HEK293T (cell line): Measurements from ENCODE around the gene FUT7.

Experiments used
- CTCF ChIA-PET: fragments of 350-600 bp; formaldehyde crosslinking; extraction: SDS; loops from one replicate; lab custom pipeline; 2021; ENCODE audit warnings: antibody characterized with exemption, inconsistent platforms; lab: Yijun Ruan, JAX
- POLR2A ChIA-PET: fragments of 350-600 bp; formaldehyde crosslinking; extraction: SDS; loops from one replicate; lab custom pipeline; 2020; ENCODE audit warnings: antibody characterized with exemption, inconsistent platforms; lab: Yijun Ruan, JAX
- DNase-seq: peaks from one replicate; pipeline ENCODE4 v3.0.0; 2012; ENCODE audit warnings: mixed read lengths; ENCODE audit errors: extremely low spot score
- ARNT ChIP-seq: fragments of 450-650 bp; IDR thresholded peaks from 2 replicates; pipeline ENCODE4 v1.6.1; 2017; ENCODE audit warnings: mild to moderate bottlenecking
- BHLHE40 ChIP-seq: fragments of 450-650 bp; IDR thresholded peaks from 2 replicates; pipeline ENCODE4 v1.6.1; 2016; ENCODE audit warnings: mild to moderate bottlenecking, moderate library complexity, borderline replicate concordance
- CTBP1 ChIP-seq: fragments of 450-650 bp; IDR thresholded peaks from 2 replicates; pipeline ENCODE4 v1.6.1; 2016; ENCODE audit warnings: borderline replicate concordance
- ELF4 ChIP-seq: fragments of 450-650 bp; IDR thresholded peaks from 2 replicates; pipeline ENCODE4 v1.6.1; 2017; ENCODE audit warnings: antibody characterized with exemption
- FOXA1 ChIP-seq: fragments of 450-650 bp; IDR thresholded peaks from 2 replicates; pipeline ENCODE4 v1.6.1; 2016; ENCODE audit warnings: mild to moderate bottlenecking
- FOXK2 ChIP-seq: fragments of 450-650 bp; IDR thresholded peaks from 2 replicates; pipeline ENCODE4 v1.6.1; 2016; ENCODE audit warnings: mild to moderate bottlenecking
- FOXM1 ChIP-seq: fragments of 450-650 bp; IDR thresholded peaks from 2 replicates; pipeline ENCODE4 v1.6.1; 2017; ENCODE audit warnings: mild to moderate bottlenecking, borderline replicate concordance
- HDGF ChIP-seq: fragments of 450-650 bp; IDR thresholded peaks from 2 replicates; pipeline ENCODE4 v1.6.1; 2017; ENCODE audit warnings: antibody characterized with exemption, borderline replicate concordance
- L3MBTL2 ChIP-seq: fragments of 450-650 bp; conservative IDR thresholded peaks from 2 replicates; pipeline ENCODE4 v1.6.1; 2016; ENCODE audit warnings: mild to moderate bottlenecking
- LEF1 ChIP-seq: fragments of 450-650 bp; IDR thresholded peaks from 2 replicates; pipeline ENCODE4 v1.6.1; 2017; ENCODE audit warnings: mild to moderate bottlenecking, borderline replicate concordance
- NFRKB ChIP-seq: fragments of 450-650 bp; IDR thresholded peaks from 2 replicates; pipeline ENCODE4 v1.6.1; 2016; ENCODE audit warnings: mild to moderate bottlenecking, moderate library complexity
- SP1 ChIP-seq: fragments of 450-650 bp; IDR thresholded peaks from 2 replicates; pipeline ENCODE4 v1.6.1; 2017
- SUZ12 ChIP-seq: fragments of 450-650 bp; IDR thresholded peaks from 2 replicates; pipeline ENCODE4 v1.6.1; 2016; ENCODE audit warnings: mild to moderate bottlenecking
- TARDBP ChIP-seq: fragments of 450-650 bp; IDR thresholded peaks from 2 replicates; pipeline ENCODE4 v1.6.1; 2016
- ZNF384 ChIP-seq: fragments of 450-650 bp; IDR thresholded peaks from 2 replicates; pipeline ENCODE4 v1.6.1; 2016
- TF ChIP-seq, protein P1 (sequence below): fragments of 450-650 bp; IDR thresholded peaks from 2 replicates; pipeline ENCODE4 v1.6.1; 2016

Gene FUT7

DNA sequence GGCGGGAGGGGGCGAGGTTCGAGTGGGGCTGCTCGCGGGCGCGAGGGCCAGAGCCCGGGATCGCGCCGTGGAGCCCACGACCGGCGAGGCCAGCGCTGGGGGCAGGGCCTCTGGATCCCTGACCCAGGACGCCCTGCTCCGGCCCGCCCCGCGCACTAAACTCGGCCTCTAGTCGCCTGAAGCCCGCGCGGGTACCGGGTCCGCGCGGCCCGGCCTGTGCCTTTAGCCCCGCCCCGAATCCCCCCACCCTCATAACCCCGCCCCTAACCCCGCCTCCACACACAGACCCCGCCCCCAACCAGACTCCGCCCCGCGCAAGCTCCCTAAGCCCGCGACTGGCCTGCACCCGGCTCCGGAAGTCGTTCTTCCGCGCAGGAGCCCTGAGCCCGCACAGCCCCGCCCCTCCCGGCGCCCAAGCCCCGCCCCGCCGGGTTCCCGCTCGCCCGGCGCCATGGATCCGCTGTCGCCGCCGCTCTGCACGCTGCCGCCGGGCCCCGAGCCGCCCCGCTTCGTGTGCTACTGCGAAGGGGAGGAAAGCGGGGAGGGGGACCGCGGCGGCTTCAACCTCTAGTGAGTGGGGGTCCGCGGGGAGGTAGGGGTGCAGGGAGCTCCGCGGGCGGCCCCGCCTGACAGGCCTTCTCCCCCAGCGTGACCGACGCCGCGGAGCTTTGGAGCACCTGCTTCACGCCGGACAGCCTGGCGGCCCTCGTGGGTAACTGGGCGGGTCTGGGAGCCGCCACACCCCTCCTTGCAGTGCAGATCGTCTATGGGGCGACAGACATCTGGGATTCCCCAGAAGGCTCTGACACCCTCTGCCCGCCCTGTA, 39.7 kb downstream of the FUT7 start, which contains the start of gene PAXX:
TSS of gene PAXX (plus strand) at position 430 of the 826 bp plus-strand sequence. CDS start at position 452, 22 bp downstream.
- DNase-seq, result peak; percentile 100
- ChIA-PET CTCF (interaction anchor here (2.8 kb wide), 1 partner anchor 37 kb away, joined by 14 read pairs; the partner anchor contains the start of gene ABCA2), POLR2A (interaction anchor here (0.6 to 2.0 kb wide), 24 partner anchors 9 to 95 kb away, joined by 3 to 23 read pairs (median 4); partner anchors contain the start of genes FBXW5, LCNL1, MAN1B1 and PTGDS)
- TF ChIP-seq SP1 (no peak), LEF1 (peak; percentile 48; the same call in 1 of the 2 replicates), FOXK2 (no peak), SUZ12 (no peak), L3MBTL2 (peak; percentile 92)

DNA sequence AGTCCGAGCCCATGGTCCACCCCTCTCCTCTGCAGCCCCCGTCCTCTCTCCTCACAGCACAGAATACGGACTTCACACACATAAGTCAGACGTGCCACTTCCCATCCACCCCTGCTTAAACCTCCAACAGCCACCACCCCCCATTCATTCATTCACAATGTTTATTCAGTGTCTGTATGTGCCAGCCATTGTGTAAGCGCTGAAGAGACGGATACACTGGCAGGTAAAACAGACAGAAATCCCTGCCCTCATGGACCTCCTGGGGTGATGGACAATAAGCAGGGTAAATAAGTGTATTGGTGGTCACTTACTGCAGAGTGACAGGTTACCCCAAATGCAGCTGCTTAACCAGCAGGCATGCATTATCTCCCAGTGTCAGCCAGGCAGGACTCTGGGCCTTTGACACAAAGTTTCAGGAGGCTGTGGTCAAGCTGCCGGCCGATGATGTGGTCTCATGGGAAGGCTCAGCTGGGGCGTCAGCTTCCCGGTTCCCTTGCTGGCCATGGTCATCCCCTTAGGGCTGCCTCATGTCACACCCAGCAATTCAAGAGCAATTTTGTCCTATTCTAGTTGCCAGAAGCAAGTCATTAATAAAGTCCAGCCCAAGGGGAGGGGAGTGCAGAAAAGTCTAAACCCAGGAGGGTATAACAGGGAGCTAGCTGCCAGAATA, 41.5 kb downstream of the FUT7 start:
- TF ChIP-seq FOXM1 (no peak), L3MBTL2 (no peak), LEF1 (no peak), NFRKB (no peak), FOXK2 (no peak), ARNT (no peak), CTBP1 (no peak), SP1 (no peak), ZNF384 (no peak), TARDBP (no peak), ELF4 (no peak)
- CTCF ChIA-PET, result no interaction called here
- POLR2A ChIA-PET, result interaction anchor here (1.5 kb wide), 1 partner anchor 96 kb away, joined by 5 read pairs; the partner anchor contains the start of gene MAN1B1
- DNase-seq, result no peak

DNA sequence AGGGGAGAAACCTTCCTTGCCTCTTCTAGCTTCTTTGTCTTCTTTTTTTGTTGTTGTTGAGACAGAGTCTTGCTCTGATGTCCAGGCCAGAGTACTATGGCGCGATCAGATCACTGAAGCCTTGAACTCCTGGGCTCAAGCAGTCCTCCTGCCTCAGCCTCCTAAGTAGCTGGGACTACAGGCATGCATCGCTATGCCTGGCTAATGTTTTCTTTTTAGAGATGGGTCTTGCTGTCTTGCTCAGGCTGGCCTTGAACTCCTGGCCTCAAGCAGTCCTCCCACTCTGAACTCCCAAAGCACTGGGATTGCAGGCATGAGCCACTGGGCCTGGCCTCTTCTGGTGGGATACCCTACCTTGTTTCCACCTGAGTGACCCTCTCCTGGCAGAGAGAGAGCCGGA, 43.0 kb downstream of the FUT7 start:
- TF ChIP-seq SUZ12 (no peak), FOXA1 (no peak), FOXK2 (no peak), CTBP1 (no peak), L3MBTL2 (no peak), TARDBP (no peak), FOXM1 (no peak), ARNT (no peak), ZNF384 (no peak), HDGF (no peak), NFRKB (no peak)
- TF ChIP-seq, protein P1, sequence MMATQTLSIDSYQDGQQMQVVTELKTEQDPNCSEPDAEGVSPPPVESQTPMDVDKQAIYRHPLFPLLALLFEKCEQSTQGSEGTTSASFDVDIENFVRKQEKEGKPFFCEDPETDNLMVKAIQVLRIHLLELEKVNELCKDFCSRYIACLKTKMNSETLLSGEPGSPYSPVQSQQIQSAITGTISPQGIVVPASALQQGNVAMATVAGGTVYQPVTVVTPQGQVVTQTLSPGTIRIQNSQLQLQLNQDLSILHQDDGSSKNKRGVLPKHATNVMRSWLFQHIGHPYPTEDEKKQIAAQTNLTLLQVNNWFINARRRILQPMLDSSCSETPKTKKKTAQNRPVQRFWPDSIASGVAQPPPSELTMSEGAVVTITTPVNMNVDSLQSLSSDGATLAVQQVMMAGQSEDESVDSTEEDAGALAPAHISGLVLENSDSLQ, result no peak
- POLR2A ChIA-PET, result no interaction called here
- DNase-seq, result no peak
- CTCF ChIA-PET, result interaction anchor here (0.6 to 0.7 kb wide), 3 partner anchors 35 to 146 kb away, joined by 3 to 7 read pairs (median 4); no protein-coding TSS in a partner anchor

DNA sequence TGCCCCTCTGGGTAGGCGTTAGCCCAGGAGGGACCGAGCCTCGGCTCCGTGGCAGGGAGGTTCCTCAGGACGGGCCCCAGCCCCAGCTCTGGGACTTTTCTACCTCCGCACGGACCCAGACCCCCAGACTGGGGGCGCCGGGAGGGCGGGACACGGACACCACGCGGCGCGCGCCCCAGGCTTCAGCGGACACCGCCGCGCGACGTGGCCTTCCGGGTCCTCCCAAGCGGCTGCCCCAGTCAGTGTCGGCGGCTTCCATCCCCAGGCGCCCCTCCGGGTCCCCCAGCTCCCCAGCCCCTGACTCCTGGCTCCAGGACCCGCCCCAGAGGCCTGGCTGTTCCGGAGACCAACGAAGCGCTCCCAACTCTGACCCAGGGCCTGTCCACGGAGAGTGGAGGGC, 46.0 kb downstream of the FUT7 start:
- no peak for DNase-seq
- no peak for TF ChIP-seq ELF4
- TF ChIP-seq HDGF, result no peak
- TF ChIP-seq BHLHE40, result no peak
- no peak for TF ChIP-seq L3MBTL2
- CTCF ChIA-PET, result no interaction called here
- POLR2A ChIA-PET, result no interaction called here

DNA sequence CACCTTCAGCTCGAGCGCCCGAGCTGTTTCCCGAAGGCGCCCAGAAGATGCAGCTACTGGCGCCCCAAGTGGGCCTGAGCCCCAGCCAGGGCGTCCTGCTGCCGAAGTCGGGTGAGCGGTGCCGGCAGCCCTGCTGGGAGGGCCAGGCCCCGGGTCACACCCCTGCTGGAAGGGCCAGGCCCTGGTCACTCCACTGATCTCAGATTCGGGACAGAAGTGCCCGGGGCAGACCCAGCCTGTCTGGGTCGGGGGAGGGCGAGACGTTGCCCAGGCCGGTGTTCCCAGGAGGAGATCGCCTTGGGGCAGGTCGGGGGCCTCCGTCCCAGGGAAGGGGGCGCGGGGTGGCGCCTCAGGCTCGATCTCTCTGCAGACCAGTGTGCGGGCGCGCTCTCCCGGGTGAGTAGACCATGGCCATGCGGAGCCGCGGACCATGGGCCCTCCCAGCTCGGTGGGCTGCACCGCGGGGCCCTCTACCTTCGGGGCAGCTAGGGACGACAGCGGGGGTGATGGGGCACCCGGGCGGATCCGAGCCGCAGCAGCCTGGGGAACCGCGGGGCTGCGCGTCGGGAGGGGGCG, 46.8 kb downstream of the FUT7 start:
- ChIA-PET CTCF (no interaction called here), POLR2A (no interaction called here)
- DNase-seq, result no peak
- TF ChIP-seq BHLHE40 (no peak), L3MBTL2 (no peak), CTBP1 (no peak), ARNT (no peak), HDGF (no peak), ZNF384 (no peak)
- TF ChIP-seq, protein P1, result no peak

DNA sequence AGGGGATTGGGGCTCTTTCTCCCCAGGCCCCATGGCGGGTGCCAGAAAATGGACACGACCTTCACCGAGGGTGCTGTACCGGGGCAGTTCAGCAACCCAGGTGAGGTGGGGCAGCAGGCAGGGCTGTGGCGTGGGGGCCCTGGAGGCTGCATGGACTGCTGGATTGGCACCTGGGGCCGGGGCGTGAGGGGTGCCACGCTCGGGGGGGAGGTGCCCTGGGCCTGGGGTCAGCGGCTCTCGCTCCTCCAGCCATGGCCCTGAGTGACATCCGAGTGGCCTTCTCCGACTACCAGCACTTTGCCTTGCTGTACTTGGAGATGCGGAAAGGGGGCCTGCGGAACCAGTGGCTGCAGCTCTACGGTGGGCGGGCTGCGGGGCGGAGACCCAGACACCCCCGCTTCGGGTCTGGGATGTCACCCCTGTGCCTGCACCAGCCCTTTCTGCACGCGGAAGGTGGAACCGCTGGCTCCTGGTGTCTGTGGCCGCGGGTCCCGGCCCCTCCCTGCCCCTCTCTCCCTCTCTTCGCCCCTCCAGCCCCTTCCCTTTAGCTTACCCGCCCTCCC, 47.3 kb downstream of the FUT7 start:
- DNase-seq, result no peak
- CTCF ChIA-PET, result no interaction called here
- POLR2A ChIA-PET, result no interaction called here
- no peak for TF ChIP-seq BHLHE40
- no peak for TF ChIP-seq ELF4
- TF ChIP-seq L3MBTL2, result no peak
- no peak for TF ChIP-seq TARDBP
- TF ChIP-seq NFRKB, result no peak
- TF ChIP-seq LEF1, result no peak
- TF ChIP-seq ZNF384, result no peak
- TF ChIP-seq ARNT, result no peak
- no peak for TF ChIP-seq FOXK2
- no peak for TF ChIP-seq FOXA1
- no peak for TF ChIP-seq SP1
- TF ChIP-seq, protein P1, result no peak
- no peak for TF ChIP-seq HDGF
- no peak for TF ChIP-seq CTBP1
- no peak for TF ChIP-seq SUZ12
- no peak for TF ChIP-seq FOXM1
